Cardiac fibroblast (primary cell): ENCODE measurements around the gene CCDC182.

Experiments used
- DNase-seq, 2 donors: peaks; one replicate each; pipeline versions ENCODE4 v3.0.0 to v3.0.0-alpha.2; 2010; ENCODE audit warnings: low read depth in 2 of 2
- H3K4me3 ChIP-seq, 2 donors: replicated peaks in 1 of 2; 1 replicate in 1 of 2; 2 replicates in 1 of 2; pipeline ENCODE4 v1.5.1; 2011; ENCODE audit warnings: low read depth in 2 of 2, low read length in 2 of 2, mild to moderate bottlenecking in 2 of 2, moderate library complexity in 1 of 2
- TF ChIP-seq, protein P1 (sequence below): IDR thresholded peaks from one replicate; pipeline ENCODE4 v1.5.1; 2011; ENCODE audit warnings: low read depth, mild to moderate bottlenecking, low read length, inconsistent platforms

Gene CCDC182

DNA sequence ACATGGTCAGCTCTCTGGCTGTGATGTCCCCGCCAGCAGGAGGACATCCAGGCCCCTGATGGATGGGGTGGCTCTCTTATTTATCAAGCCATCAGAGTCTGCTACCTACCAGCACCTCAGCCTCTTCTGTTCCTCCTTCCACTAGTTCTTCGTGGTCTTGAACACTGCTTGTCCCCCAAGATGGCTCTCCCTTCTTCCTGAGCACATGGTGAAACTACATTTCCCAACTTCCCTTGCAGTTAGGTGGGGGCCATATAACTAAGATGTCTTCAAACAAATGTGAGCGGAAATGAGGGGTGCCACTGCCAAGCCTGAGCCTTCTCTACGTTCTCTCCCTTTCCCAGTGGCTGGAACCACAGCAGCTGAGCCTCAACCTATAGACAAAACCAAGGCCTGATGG, 29.8 kb upstream of the CCDC182 start:
- TF ChIP-seq, protein P1, sequence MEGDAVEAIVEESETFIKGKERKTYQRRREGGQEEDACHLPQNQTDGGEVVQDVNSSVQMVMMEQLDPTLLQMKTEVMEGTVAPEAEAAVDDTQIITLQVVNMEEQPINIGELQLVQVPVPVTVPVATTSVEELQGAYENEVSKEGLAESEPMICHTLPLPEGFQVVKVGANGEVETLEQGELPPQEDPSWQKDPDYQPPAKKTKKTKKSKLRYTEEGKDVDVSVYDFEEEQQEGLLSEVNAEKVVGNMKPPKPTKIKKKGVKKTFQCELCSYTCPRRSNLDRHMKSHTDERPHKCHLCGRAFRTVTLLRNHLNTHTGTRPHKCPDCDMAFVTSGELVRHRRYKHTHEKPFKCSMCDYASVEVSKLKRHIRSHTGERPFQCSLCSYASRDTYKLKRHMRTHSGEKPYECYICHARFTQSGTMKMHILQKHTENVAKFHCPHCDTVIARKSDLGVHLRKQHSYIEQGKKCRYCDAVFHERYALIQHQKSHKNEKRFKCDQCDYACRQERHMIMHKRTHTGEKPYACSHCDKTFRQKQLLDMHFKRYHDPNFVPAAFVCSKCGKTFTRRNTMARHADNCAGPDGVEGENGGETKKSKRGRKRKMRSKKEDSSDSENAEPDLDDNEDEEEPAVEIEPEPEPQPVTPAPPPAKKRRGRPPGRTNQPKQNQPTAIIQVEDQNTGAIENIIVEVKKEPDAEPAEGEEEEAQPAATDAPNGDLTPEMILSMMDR = no peak
- no peak for DNase-seq
- no peak overlapping the region for H3K4me3 ChIP-seq

DNA sequence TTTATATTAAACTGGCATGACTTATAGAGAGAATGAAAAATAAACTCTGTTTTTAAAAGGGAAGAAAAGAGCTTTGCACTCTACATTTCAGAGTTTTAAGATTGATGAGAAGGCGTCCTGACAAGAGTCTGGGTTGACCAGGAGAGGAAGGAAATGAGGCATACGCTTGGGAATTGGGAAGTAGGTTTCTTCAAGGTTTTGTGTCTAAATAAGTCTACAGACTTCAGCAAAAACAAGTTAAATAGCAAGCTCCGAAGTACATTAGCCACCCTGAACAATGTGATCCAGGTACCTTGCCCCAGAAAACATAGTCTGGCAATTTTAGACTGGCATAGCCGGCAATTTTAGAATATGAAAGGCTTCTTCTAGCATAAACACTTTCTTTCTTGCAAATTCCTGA, 28.5 kb upstream of the CCDC182 start:
- TF ChIP-seq, protein P1 = no peak
- H3K4me3 ChIP-seq = no peak overlapping the region

GRCh38 chr17:57772774-57773173, 27.7 kb upstream of the CCDC182 start:
- H3K4me3 ChIP-seq = no peak overlapping the region
- TF ChIP-seq, protein P1 = no peak
- DNase-seq = no peak

More for the DNA sequence above, 28.5 kb upstream of the CCDC182 start:
- DNase-seq = no peak

DNA sequence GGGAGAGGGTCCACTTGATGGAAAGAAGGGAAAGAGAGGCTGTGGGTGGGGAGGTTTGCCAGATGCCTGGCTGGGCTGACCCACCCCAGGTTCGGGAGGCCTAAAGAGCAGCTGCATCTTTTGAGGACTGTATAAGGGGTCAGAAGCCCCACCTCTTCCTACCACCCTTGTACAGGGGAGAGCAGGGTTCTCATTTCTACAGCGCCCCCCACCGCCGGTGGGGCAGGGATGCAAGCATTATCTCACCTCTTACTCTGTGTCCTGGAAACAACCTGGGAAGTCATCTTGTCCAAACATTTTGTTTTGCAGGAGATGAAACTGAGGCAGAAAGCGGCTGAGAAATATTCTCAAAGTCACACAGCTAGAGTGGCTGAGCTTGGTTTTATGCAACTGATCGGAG, 22.5 kb upstream of the CCDC182 start:
- TF ChIP-seq, protein P1 = no peak
- H3K4me3 ChIP-seq = no peak overlapping the region
- DNase-seq = no peak

DNA sequence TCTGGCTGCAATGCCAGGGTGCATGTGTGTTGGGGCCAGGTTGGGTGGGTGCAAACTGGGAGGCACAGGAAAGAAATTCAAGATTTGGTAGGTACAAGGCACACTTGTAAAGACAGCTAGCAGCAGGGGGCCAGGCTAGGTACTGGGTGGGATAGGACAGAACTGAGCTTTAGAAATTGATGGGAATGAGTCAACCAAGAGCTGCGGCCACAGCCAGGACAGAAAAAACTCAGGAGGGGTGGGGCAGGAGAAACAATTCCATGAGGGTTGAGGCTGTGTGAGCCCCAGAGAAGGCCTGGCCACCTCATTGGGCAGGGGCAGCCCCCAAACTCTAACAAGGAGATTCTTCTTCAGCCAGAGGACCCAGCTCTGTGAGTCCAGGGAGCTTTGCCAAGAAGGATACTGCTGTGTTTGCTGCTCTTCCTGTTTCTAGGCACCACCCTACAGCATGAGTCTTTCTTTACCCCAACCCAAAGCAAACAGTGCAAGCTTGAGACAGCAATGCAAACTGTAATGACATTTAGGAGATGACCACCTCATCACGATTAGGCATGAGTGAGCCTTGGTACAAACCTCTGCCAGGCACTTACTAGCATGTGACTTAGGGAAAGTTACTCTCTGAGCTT, 21.3 kb upstream of the CCDC182 start:
- no peak for DNase-seq

DNA sequence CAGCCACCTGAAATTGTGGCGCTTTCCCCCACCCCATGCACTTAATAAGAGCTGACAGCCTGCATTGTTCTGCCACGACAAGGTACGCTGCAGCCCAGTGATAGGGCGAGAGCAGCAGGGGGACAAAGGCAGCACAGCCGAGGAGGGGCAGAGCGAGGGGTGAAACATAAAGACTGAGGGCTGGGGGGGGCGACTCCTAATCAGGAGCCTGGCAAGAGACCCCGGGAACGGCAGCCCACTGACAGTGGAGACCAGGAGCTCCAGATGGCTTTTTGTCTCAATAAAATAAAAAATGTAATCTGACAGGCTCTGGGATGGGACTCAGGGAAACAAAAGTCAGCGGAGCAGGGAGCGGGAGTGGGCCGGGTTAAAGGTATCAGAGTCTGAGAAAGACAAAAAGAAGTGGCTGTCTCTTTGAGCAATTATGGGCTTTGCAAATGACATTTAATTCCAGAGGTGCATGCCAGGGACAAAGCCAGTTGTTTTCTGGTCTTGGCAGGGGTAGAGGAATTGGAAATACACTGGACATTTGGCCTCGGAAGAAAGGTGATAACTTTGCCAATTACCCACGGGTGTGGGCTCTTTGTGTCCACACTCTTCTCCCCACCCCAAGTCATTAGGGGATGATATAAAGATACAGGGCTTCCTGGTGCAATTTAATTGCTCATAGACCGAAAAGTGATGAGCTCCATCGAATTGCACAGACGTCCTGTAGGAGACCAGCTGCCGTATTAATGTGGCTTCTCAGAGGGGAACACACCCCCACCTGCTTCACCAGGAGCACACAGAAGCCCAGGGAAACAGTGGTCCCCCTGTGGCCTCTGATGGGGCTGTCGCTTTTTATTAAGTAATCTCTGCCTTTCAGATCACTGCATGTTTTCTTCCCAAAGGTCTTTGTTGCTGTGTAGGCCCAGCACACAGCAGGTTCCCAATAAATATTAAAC, 17.6 kb upstream of the CCDC182 start:
- TF ChIP-seq, protein P1 = no peak
- DNase-seq = no peak
- no peak overlapping the region for H3K4me3 ChIP-seq

More for the DNA sequence above, 21.3 kb upstream of the CCDC182 start:
- TF ChIP-seq, protein P1 = no peak
- no peak overlapping the region for H3K4me3 ChIP-seq
